Mammary epithelial cell (primary cell): ENCODE measurements around the gene CBFA2T3.

ENCODE experiments used
- EZH2 ChIP-seq: IDR thresholded peaks from 2 replicates; pipeline ENCODE4 v1.6.1; 2012; ENCODE audit warnings: low read length, inconsistent platforms, borderline replicate concordance
- TF ChIP-seq, protein P1 (sequence below), 2 donors: IDR thresholded peaks in 1 of 2; conservative IDR thresholded peaks in 1 of 2; 2 replicates each; pipeline ENCODE4 v1.5.1; 2011 to 2012; ENCODE audit warnings: inconsistent platforms in 2 of 2, low read length in 2 of 2, mild to moderate bottlenecking in 2 of 2, control low read depth in 1 of 2, low read depth in 1 of 2; ENCODE audit not compliant: insufficient read depth in 1 of 2; ENCODE audit errors: extremely low read depth in 1 of 2

DNA sequence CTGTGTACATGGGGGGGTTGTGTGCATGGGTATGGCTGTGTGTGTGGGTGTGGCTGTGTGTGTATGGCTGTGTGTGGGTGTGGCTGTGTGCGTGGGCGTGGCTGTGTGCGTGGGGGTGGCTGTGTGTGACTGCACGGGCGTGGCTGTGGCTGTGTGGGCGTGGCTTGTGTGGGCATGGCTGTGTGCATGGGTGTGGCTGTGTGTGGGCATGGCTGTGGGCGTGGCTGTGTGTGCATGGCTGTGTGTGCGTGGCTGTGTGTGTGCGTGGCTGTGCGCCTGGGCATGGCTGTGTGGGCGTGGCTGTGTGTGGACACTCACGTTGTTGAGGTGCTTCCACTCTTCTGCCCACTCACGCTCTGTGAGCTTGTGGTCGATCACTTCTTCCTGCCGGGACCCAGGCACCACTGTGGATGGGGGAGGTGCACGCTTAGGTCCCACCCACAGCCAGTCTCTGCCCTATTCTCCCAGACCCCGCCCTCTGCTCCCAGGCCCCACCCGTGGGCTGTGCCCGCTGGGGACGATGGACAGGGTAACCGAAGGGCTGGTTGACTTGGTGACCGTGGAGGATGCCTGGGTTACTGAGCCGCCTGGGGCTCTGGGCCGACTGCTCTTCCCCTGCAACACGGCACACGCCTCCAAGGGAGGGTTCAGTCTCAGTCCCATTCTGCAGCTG is 94.5 kb downstream of the CBFA2T3 start:
- TF ChIP-seq, protein P1, sequence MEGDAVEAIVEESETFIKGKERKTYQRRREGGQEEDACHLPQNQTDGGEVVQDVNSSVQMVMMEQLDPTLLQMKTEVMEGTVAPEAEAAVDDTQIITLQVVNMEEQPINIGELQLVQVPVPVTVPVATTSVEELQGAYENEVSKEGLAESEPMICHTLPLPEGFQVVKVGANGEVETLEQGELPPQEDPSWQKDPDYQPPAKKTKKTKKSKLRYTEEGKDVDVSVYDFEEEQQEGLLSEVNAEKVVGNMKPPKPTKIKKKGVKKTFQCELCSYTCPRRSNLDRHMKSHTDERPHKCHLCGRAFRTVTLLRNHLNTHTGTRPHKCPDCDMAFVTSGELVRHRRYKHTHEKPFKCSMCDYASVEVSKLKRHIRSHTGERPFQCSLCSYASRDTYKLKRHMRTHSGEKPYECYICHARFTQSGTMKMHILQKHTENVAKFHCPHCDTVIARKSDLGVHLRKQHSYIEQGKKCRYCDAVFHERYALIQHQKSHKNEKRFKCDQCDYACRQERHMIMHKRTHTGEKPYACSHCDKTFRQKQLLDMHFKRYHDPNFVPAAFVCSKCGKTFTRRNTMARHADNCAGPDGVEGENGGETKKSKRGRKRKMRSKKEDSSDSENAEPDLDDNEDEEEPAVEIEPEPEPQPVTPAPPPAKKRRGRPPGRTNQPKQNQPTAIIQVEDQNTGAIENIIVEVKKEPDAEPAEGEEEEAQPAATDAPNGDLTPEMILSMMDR (conservative IDR thresholded peaks at IDR 0.05 in 1 of 2, IDR thresholded peaks at IDR 0.05 in 1 of 2; ENCODE audit: extremely low read depth in 1 of 2, insufficient read depth in 1 of 2, low read depth in 1 of 2, low read length in 2 of 2): no peak
- TF ChIP-seq EZH2: no peak
